Thyroid gland (tissue), 4 donors: ENCODE results near the gene SUGCT. TPM values are rescaled to one million over a fixed set of nuclear protein-coding genes. Genes with fewer than 3 reads are reported as not detected.

Source experiments
- DNase-seq, 2 donors: peaks; one replicate each; pipeline ENCODE4 v3.0.0-alpha.2; 2019
- H3K27ac ChIP-seq, 3 donors: fragments of 200-600 bp; sonication (generic); 1 replicate in 2 of 3; 2 replicates in 1 of 3; pipeline ENCODE4 v1.5.1; 2016 to 2019; ENCODE audit warnings: mild to moderate bottlenecking in 1 of 3, moderate library complexity in 1 of 3
- H3K27me3 ChIP-seq: fragments of 200-600 bp; sonication (generic); one replicate; pipeline ENCODE4 v1.5.1; 2019
- H3K36me3 ChIP-seq, 2 donors: fragments of 200-600 bp; sonication (generic); one replicate each; pipeline ENCODE4 v1.5.1; 2016 to 2019
- H3K4me1 ChIP-seq, 2 donors: fragments of 200-600 bp; sonication (generic); one replicate each; pipeline ENCODE4 v1.5.1; 2017 to 2019
- H3K4me3 ChIP-seq, 3 donors: fragments of 200-600 bp; sonication (generic); replicated peaks in 1 of 3; 1 replicate in 2 of 3; 2 replicates in 1 of 3; pipeline ENCODE4 v1.5.1; 2016; ENCODE audit warnings: mild to moderate bottlenecking in 1 of 3
- H3K9me3 ChIP-seq: fragments of 200-600 bp; sonication (generic); one replicate; pipeline ENCODE4 v1.5.1; 2017
- POLR2A ChIP-seq, 2 donors: fragments of 450-650 bp; IDR thresholded peaks; one replicate each; pipeline ENCODE4 v1.6.1; 2017; ENCODE audit warnings: antibody characterized with exemption in 2 of 2, mild to moderate bottlenecking in 2 of 2, moderate library complexity in 1 of 2
- WGBS, 2 donors: methylation state at CpG; one replicate each; pipeline ENCODE4 v1.1.5; 2017; 5-methylcytosine and 5-hydroxymethylcytosine counted together
- intact Hi-C: fragments of 100-400 bp; cut with DNase I; formaldehyde crosslinking; loops from one replicate; pipeline ENCODE4 v1.15.1; 2023
- total RNA-seq, 4 donors: library from RNA; depleted of rRNA; stranded (reverse); fragments of >200 nt; gene quantifications; one replicate each; pipeline ENCODE4 v1.2.3, GENCODE V29; 2016
- TF ChIP-seq, protein P1 (sequence below), 6 experiments: fragments of 200-600 bp in 3 of 6; fragments of 450-650 bp in 3 of 6; sonication (generic) in 3 of 6; IDR thresholded peaks; one replicate each; pipeline ENCODE4 v1.5.1; 2016 to 2019; ENCODE audit warnings: antibody characterized with exemption in 6 of 6, mild to moderate bottlenecking in 2 of 6, inconsistent platforms in 1 of 6, moderate library complexity in 1 of 6

Gene SUGCT
- total RNA-seq, 4 donors from 2014 or later: 1.3 to 15.2 (median 3.2) TPM

DNA sequence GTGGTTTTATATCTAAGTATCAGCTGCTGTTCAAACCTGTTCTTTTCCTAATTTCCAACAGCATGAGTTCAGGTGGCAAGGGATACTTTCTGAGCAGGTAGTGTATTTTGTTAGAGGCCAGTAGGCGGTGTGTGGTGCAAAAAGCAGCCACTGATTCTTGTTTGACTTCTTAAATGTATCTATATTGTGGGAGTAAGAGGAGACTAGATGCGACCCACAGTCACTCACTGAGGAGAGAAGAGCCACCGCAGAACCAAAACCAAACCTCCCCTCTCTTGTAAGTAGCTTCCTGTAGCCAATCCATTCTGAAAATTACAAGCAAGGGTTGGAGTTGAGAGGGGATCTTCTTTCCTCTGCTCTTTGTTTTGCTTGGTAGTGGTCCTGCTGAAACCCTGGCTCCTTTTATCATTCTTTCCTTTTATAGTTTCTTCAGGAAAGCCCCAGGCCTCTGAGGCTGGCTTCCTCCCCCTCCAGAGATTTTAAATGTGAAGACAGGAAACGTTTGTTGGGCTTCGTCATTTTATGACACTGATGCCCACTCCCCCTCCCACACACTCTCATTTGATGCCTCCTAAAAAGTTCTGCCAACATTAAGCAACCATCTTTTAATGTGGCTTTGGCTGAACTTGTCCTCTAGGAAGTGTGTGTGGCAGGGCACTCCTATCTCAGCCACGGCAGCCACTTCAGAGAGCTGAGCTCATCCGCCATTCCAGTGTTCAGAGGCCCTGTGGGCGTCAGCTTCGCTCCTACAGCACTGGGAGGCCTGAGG, 566.0 kb downstream of the SUGCT start:
- DNase-seq: no peak
- Histone ChIP-seq H3K27ac (no peak overlapping the region), H3K9me3 (no peaks in the 10 kb centered on the region), H3K36me3 (no peaks in the 10 kb centered on the region), H3K4me1 (no peaks in the 10 kb centered on the region), H3K4me3 (no peak overlapping the region), H3K27me3 (no peaks in the 10 kb centered on the region)
- intact Hi-C loops: no loop called here
- TF ChIP-seq, protein P1, sequence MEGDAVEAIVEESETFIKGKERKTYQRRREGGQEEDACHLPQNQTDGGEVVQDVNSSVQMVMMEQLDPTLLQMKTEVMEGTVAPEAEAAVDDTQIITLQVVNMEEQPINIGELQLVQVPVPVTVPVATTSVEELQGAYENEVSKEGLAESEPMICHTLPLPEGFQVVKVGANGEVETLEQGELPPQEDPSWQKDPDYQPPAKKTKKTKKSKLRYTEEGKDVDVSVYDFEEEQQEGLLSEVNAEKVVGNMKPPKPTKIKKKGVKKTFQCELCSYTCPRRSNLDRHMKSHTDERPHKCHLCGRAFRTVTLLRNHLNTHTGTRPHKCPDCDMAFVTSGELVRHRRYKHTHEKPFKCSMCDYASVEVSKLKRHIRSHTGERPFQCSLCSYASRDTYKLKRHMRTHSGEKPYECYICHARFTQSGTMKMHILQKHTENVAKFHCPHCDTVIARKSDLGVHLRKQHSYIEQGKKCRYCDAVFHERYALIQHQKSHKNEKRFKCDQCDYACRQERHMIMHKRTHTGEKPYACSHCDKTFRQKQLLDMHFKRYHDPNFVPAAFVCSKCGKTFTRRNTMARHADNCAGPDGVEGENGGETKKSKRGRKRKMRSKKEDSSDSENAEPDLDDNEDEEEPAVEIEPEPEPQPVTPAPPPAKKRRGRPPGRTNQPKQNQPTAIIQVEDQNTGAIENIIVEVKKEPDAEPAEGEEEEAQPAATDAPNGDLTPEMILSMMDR (IDR thresholded peaks at IDR 0.05): no peak
- no peak for TF ChIP-seq POLR2A (IDR thresholded peaks at IDR 0.05)
- 79 to 85% methylated on average over 9 of the region's 9 CpGs for WGBS, 2 donors

DNA sequence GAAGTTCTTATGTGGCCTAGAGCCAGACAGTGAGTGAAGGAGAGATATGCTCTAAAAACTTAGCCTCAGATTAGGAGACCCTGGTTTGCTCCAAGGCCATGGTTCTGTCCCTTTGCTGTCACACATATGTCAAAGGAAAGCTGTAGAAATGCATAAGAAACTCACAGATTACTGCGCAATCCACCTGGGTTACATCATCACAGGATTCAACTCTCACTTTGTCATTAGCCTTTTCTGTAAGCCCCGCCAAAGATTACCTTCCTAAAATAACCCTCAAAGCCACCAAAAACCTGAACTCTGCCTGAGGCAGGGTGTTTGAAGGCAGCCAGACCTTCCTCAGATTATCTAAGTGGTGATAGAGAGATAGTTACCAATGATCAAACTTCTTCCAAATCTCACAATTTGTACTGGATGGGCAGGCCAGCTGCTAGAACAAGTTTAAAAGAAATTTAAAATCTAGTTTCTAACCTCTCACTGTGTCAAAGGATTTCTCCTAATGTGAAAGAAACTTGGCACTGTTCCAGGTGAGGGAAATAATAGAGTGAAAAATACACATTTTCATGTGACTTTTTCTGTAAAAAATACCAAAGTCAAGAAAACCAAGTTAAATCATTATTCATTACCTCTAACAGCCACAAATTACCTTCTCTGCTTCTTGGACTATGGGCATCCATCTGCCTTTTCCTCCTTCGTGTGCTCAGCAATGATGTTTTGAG, 567.2 kb downstream of the SUGCT start:
- WGBS, 2 donors: 97 to 99% methylated on average over 3 of the region's 3 CpGs
- no peak for DNase-seq
- no peak overlapping the region for H3K4me3 ChIP-seq
- TF ChIP-seq, protein P1 (IDR thresholded peaks at IDR 0.05): no peak
- TF ChIP-seq POLR2A (IDR thresholded peaks at IDR 0.05): no peak
- no peaks in the 10 kb centered on the region for H3K9me3 ChIP-seq
- H3K27me3 ChIP-seq: no peaks in the 10 kb centered on the region
- H3K36me3 ChIP-seq: no peaks in the 10 kb centered on the region
- H3K27ac ChIP-seq: no peak overlapping the region
- intact Hi-C loops: no loop called here
- H3K4me1 ChIP-seq: no peaks in the 10 kb centered on the region

DNA sequence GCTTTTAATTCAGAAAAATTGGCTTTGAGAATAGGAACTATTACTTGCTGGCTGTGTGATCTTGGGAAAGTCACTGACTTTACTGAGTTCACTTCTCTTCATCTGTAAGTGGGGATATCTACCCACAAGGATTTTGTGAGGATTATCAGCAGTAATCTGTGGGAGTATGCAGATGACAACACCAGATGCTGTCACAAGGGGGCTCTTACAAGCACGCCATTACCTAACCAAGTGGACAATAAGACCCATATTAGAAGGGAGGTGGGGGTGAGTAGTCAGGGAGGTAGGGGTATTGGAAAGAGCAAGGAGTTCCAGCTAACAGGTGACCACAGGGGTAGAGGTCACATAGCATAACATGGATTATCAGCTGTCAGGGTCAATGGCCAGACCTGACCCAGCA, 569.4 kb downstream of the SUGCT start:
- no peaks in the 10 kb centered on the region for H3K27me3 ChIP-seq
- no peak overlapping the region for H3K4me3 ChIP-seq
- intact Hi-C loops: no loop called here
- no peak for TF ChIP-seq POLR2A (IDR thresholded peaks at IDR 0.05)
- TF ChIP-seq, protein P1 (IDR thresholded peaks at IDR 0.05): no peak
- H3K36me3 ChIP-seq: no peaks in the 10 kb centered on the region
- no peak for DNase-seq
- 95 to 100% methylated on average over 1 of the region's 1 CpG for WGBS, 2 donors
- H3K4me1 ChIP-seq: no peaks in the 10 kb centered on the region
- H3K9me3 ChIP-seq: no peaks in the 10 kb centered on the region
- no peak overlapping the region for H3K27ac ChIP-seq

DNA sequence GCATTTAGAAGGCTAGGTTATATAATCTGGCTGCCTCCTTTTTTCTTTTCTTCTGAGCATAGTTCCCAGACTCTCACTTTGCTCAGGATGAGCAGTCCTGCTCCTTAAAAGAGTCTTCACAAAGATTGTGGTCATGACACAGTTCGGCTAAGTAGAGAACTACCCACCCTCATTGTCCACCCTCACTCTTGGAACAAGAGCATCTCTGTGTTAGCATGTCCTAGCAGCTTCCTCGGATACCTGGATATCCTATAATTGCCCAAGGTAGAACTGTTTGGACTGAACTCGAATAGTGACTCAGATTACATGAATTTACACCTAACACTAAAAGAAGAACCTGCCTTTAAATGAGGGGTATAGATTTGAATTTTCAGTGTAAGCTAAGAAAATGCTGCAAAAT, 572.0 kb downstream of the SUGCT start:
- DNase-seq: no peak
- H3K4me1 ChIP-seq: no peaks in the 10 kb centered on the region
- no peaks in the 10 kb centered on the region for H3K9me3 ChIP-seq
- no peaks in the 10 kb centered on the region for H3K36me3 ChIP-seq
- H3K4me3 ChIP-seq: no peak overlapping the region
- 84 to 93% methylated on average over 3 of the region's 3 CpGs for WGBS, 2 donors
- intact Hi-C loops: no loop called here
- H3K27me3 ChIP-seq: no peaks in the 10 kb centered on the region
- TF ChIP-seq, protein P1 (IDR thresholded peaks at IDR 0.05): no peak
- no peak for TF ChIP-seq POLR2A (IDR thresholded peaks at IDR 0.05)
- H3K27ac ChIP-seq: no peak overlapping the region
